Endothelial cell (in vitro differentiated cells): ENCODE results near the gene SMAD7. TPM values are rescaled to one million over a fixed set of nuclear protein-coding genes. Genes with fewer than 3 reads are reported as not detected.

Experiments used
- DNase-seq: peaks from one replicate; pipeline ENCODE4 v3.0.0; 2021; ENCODE audit warnings: low spot score
- H3K27ac Mint-ChIP-seq: one replicate; pipeline ENCODE4 v1.8.0; 2021; ENCODE audit warnings: mixed read lengths, inconsistent platforms; ENCODE audit not compliant: unreplicated experiment
- H3K27me3 Mint-ChIP-seq: one replicate; pipeline ENCODE4 v1.8.0; 2021; ENCODE audit warnings: mild to moderate bottlenecking, moderate library complexity, mixed read lengths, inconsistent platforms; ENCODE audit not compliant: unreplicated experiment
- H3K36me3 Mint-ChIP-seq: one replicate; pipeline ENCODE4 v1.8.0; 2021; ENCODE audit warnings: mild to moderate bottlenecking, low read depth, mixed read lengths, inconsistent platforms; ENCODE audit not compliant: unreplicated experiment
- H3K4me1 Mint-ChIP-seq: one replicate; pipeline ENCODE4 v1.8.0; 2021; ENCODE audit warnings: mild to moderate bottlenecking, mixed read lengths, inconsistent platforms; ENCODE audit not compliant: unreplicated experiment
- H3K4me3 Mint-ChIP-seq: one replicate; pipeline ENCODE4 v1.8.0; 2021; ENCODE audit warnings: mild to moderate bottlenecking, mixed read lengths, inconsistent platforms; ENCODE audit not compliant: unreplicated experiment
- H3K9me3 Mint-ChIP-seq: one replicate; pipeline ENCODE4 v1.8.0; 2021; ENCODE audit warnings: mixed read lengths, inconsistent platforms; ENCODE audit not compliant: unreplicated experiment
- total RNA-seq: library from RNA; stranded (reverse); fragmentation: NEBNext Ultra II Directional; extraction: Animal tissue kit (Norgen Biotek cat#: 25700); gene quantifications from one replicate; pipeline ENCODE4 v1.2.1, GENCODE V29; 2021; ENCODE audit not compliant: unreplicated experiment
- TF ChIP-seq, protein P1 (sequence below): fragments of 200-600 bp; sonication (generic); IDR thresholded peaks from one replicate; pipeline ENCODE4 v1.5.0; 2021; ENCODE audit warnings: antibody characterized with exemption; ENCODE audit not compliant: unreplicated experiment

Gene SMAD7
- total RNA-seq, 1 donor from 2014 or later, result 30.1 TPM

DNA sequence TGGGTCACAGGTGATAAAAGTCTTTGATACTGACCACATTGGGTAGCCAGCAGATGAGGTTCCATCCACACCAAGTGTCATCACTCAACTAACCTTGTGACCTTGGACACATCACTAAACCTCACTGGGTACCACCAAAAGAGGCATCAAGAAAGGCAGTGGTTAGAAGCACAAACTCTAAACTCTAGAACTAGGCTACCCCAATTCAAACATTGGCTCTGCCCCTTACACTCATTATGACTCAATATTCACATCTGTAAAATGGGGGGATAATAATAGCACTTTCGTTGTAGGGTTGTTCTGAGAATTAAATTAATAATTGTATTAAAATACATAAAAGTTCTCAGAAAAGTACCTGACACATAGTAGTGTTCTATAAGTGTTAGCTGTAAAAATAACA is 15.8 kb upstream of the SMAD7 start:
- no peak overlapping the region for H3K27ac Mint-ChIP-seq
- H3K27me3 Mint-ChIP-seq, result peaks cover 6% of the 10 kb centered on the region
- no peak for DNase-seq
- H3K4me1 Mint-ChIP-seq, result no peaks in the 10 kb centered on the region
- H3K36me3 Mint-ChIP-seq, result no peaks in the 10 kb centered on the region
- H3K9me3 Mint-ChIP-seq, result no peaks in the 10 kb centered on the region
- H3K4me3 Mint-ChIP-seq, result no peak overlapping the region
- TF ChIP-seq, protein P1, sequence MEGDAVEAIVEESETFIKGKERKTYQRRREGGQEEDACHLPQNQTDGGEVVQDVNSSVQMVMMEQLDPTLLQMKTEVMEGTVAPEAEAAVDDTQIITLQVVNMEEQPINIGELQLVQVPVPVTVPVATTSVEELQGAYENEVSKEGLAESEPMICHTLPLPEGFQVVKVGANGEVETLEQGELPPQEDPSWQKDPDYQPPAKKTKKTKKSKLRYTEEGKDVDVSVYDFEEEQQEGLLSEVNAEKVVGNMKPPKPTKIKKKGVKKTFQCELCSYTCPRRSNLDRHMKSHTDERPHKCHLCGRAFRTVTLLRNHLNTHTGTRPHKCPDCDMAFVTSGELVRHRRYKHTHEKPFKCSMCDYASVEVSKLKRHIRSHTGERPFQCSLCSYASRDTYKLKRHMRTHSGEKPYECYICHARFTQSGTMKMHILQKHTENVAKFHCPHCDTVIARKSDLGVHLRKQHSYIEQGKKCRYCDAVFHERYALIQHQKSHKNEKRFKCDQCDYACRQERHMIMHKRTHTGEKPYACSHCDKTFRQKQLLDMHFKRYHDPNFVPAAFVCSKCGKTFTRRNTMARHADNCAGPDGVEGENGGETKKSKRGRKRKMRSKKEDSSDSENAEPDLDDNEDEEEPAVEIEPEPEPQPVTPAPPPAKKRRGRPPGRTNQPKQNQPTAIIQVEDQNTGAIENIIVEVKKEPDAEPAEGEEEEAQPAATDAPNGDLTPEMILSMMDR, result no peak

DNA sequence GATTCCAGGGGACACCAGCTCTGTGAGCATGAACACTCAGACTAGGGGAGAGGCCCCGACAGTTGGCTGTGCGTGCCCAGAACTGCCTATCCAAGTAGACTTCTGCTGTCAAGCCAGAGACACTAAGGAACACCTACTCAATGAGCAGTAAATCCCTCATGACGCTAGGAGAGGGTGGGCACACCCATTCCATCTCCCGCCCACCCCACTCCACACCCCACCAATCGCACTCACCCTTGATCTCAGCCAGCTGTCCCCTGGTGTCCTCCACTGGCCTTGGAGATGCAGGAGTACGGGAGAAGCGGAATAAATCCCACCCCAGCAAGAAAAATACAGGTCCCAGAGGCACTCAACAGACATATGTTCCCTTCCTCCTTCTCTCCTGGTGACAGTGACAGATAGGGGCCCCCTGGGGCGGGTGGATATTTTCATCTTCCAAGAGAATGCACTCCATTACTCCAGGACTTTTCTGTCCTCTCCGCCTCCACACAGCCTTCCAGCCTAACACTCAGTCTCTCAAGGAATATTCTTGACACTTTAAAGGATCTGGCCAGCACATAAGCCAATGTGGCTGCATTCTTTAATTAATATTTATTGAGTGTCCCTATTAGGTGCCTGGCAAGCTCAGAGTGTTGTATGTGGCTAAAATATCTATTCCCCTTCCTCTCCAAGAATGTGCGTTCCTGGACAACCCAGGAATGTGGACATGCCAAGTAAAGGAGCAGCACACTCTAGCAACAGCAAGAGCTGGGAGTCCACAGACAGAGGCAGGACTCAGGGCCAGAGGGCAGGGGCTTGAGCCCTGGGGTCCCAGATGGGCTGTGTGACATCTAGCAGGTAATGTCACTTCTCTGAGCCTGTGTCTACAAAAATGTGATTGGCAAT is 13.1 kb upstream of the SMAD7 start:
- no peak overlapping the region for H3K27ac Mint-ChIP-seq
- H3K4me3 Mint-ChIP-seq, result no peak overlapping the region
- peaks cover 6% of the 10 kb centered on the region for H3K27me3 Mint-ChIP-seq
- H3K36me3 Mint-ChIP-seq, result no peaks in the 10 kb centered on the region
- DNase-seq, result no peak
- peaks cover 9% of the 10 kb centered on the region for H3K4me1 Mint-ChIP-seq
- TF ChIP-seq, protein P1, result no peak
- H3K9me3 Mint-ChIP-seq, result no peaks in the 10 kb centered on the region

DNA sequence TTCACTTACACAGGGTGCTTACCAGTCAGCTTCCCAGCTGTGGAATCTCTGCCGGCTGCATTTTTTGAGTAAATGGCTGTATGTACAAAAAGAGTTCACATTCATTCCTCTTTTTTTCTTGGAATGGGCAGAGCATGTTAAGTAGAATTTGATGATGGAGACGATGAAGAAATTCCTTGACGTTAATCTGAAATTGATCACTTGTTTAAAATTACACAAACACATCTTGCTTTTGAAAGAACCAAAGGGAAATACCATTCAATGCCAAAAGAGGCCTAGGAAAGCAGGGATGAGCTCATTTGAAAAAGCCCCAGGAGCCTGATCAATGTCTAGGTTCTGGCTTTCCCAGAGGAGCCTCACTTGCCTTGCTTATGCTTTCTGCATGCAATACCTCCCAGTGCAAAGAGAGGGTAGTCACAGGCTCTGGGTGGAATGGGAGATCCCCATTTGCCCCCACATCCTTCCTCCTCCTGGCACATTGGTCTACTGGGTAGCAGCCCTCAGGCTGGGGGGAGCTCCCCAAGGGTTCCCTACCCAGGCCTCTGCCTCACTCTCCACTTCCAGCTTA is 12.3 kb upstream of the SMAD7 start:
- DNase-seq, result no peak
- Mint-ChIP-seq H3K36me3 (no peaks in the 10 kb centered on the region), H3K4me1 (peaks cover 9% of the 10 kb centered on the region), H3K27ac (no peak overlapping the region), H3K4me3 (no peak overlapping the region), H3K9me3 (no peaks in the 10 kb centered on the region), H3K27me3 (peaks cover 6% of the 10 kb centered on the region)
- TF ChIP-seq, protein P1, result no peak

DNA sequence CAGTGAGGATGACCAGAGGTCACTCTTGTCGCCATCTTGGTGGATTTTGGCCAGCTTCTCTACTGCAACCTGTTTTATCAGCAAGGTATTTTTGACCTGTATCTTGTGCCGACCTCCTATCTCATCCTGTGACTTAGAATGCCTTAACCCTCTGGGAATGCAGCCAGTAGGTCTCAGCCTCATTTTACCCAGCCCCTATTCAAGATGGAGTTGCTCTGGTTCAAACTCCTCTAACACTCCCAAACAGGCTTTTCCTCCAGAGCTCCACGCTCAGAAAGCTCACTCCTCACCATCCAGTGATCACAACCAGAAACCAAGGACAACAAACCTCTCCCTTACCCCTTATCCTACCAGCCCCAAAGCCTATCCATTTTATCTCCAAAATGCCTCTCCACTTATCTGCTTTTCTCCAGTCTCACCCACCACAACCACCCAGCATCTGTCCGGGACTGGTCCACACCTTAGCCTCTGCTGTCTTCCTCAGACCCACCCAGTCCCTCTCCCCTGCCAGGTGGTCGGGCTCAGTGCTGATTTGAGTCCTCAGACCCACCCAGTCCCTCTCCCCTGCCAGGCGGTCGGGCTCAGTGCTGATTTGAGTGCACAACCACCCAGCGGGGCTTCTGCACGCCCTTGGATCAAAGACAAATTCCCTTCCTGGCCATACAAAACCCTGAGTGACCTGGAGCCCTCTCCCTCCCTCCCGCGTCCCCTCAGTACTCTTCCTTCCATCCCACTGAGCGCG is 11.7 kb upstream of the SMAD7 start:
- TF ChIP-seq, protein P1, result no peak
- H3K27ac Mint-ChIP-seq, result no peak overlapping the region
- peaks cover 9% of the 10 kb centered on the region for H3K4me1 Mint-ChIP-seq
- peaks cover 6% of the 10 kb centered on the region for H3K27me3 Mint-ChIP-seq
- H3K36me3 Mint-ChIP-seq, result no peaks in the 10 kb centered on the region
- DNase-seq, result no peak
- H3K4me3 Mint-ChIP-seq, result no peak overlapping the region
- H3K9me3 Mint-ChIP-seq, result no peaks in the 10 kb centered on the region

DNA sequence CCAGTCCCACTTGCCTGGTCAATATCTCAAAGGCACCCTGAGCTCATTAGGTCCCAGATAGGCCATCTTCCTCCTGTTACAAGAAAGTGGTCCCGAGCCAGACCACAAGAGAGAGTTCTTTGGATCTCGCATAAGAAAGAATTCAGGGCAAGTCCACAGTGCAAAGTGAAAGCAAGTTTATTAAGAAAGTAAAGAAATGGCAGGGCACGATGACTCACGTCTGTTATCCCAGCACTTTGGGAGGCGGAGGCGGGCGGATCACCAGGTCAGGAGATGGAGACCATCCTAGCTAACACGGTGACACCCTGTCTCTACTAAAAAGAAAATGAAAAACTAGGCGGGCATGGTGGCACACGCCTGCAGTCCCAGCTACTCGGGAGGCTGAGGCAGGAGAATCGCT is 10.8 kb upstream of the SMAD7 start:
- H3K4me3 Mint-ChIP-seq, result no peak overlapping the region
- H3K36me3 Mint-ChIP-seq, result no peaks in the 10 kb centered on the region
- H3K4me1 Mint-ChIP-seq, result peaks cover 9% of the 10 kb centered on the region
- no peak overlapping the region for H3K27ac Mint-ChIP-seq
- no peaks in the 10 kb centered on the region for H3K9me3 Mint-ChIP-seq
- TF ChIP-seq, protein P1, result no peak
- H3K27me3 Mint-ChIP-seq, result peaks cover 6% of the 10 kb centered on the region
- DNase-seq, result no peak
